OCI-LY7 (cell line): ENCODE data around the gene MAP3K7. TPM values are rescaled to one million over a fixed set of nuclear protein-coding genes. Genes with fewer than 3 reads are reported as not detected.
A peak's percentile ranks its signal among the peaks of the same experiment; 100 is the strongest.

Experiments used
- BruUV-seq: library from RNA; stranded (reverse); fragments of 400-500 nt; replicated peaks from 2 replicates; lab custom pipeline; 2021; lab: Mats Ljungman, UMichigan
- CTCF ChIA-PET: fragments of 300-600 bp; sonication (Branson Sonifier 250); formaldehyde crosslinking; loops from one replicate; lab custom pipeline; 2022; ENCODE audit warnings: antibody characterized with exemption; ENCODE audit not compliant: unreplicated experiment; lab: Charles Lee
- POLR2A ChIA-PET: fragments of 300-600 bp; sonication (Branson Sonifier 250); formaldehyde crosslinking; loops from one replicate; lab custom pipeline; 2022; ENCODE audit warnings: antibody characterized with exemption; lab: Charles Lee
- DNase-seq: peaks from one replicate; pipeline ENCODE4 v3.0.0-alpha.2; 2015; ENCODE audit warnings: low spot score
- H2AFZ ChIP-seq: fragments of 200-600 bp; sonication (generic), shearing (Covaris generic); 2 replicates; pipeline ENCODE4 v1.6.1; 2014; ENCODE audit warnings: mild to moderate bottlenecking, antibody characterized with exemption, low read length, moderate library complexity
- H3K27ac ChIP-seq: fragments of 200-600 bp; sonication (generic); 2 replicates; pipeline ENCODE4 v1.5.1; 2014; ENCODE audit warnings: mixed run types, low read depth, mild to moderate bottlenecking, moderate library complexity, low read length, inconsistent platforms; ENCODE audit not compliant: poor library complexity, severe bottlenecking
- H3K36me3 ChIP-seq: fragments of 200-600 bp; sonication (generic); 2 replicates; pipeline ENCODE4 v1.6.1; 2014; ENCODE audit warnings: mild to moderate bottlenecking, antibody characterized with exemption, low read length, moderate library complexity, mixed read lengths; ENCODE audit not compliant: insufficient read depth
- H3K4me1 ChIP-seq: fragments of 200-600 bp; sonication (generic); 2 replicates; pipeline ENCODE4 v1.5.1; 2014; ENCODE audit warnings: mild to moderate bottlenecking, low read length; ENCODE audit not compliant: insufficient read depth, poor library complexity, severe bottlenecking
- H3K4me2 ChIP-seq: fragments of 200-600 bp; sonication (generic); 2 replicates; pipeline ENCODE4 v1.6.1; 2014; ENCODE audit warnings: mild to moderate bottlenecking, low read length
- H3K4me3 ChIP-seq: fragments of 200-600 bp; sonication (generic); 2 replicates; pipeline ENCODE4 v1.5.1; 2014; ENCODE audit warnings: mild to moderate bottlenecking, low read depth, low read length; ENCODE audit not compliant: poor library complexity, severe bottlenecking
- H3K79me2 ChIP-seq: fragments of 200-600 bp; sonication (generic); 2 replicates; pipeline ENCODE4 v1.6.1; 2016; ENCODE audit warnings: low read depth, mild to moderate bottlenecking, low read length, moderate library complexity, mixed read lengths; ENCODE audit not compliant: insufficient read depth
- H3K9me2 ChIP-seq: fragments of 200-600 bp; sonication (generic); 2 replicates; pipeline ENCODE4 v1.6.1; 2016; ENCODE audit warnings: mild to moderate bottlenecking, low read length, mixed read lengths; ENCODE audit not compliant: insufficient read depth
- H3K9me3 ChIP-seq: fragments of 200-600 bp; sonication (generic); 2 replicates; pipeline ENCODE4 v1.6.1; 2014; ENCODE audit warnings: mild to moderate bottlenecking, mixed run types, low read length, mixed read lengths
- H4K20me1 ChIP-seq: fragments of 200-600 bp; sonication (generic); 2 replicates; pipeline ENCODE4 v1.6.1; 2014; ENCODE audit warnings: mild to moderate bottlenecking, antibody characterized with exemption, low read length, moderate library complexity, mixed read lengths; ENCODE audit not compliant: insufficient read depth
- CTCF ChIP-seq: fragments of 200-600 bp; sonication (generic); conservative IDR thresholded peaks from 2 replicates; pipeline ENCODE4 v1.5.1; 2014; ENCODE audit warnings: mild to moderate bottlenecking, antibody characterized with exemption, low read length, moderate library complexity, mixed read lengths
- EZH2phosphoT487 ChIP-seq: fragments of 200-600 bp; sonication (generic); IDR thresholded peaks from 2 replicates; pipeline ENCODE4 v1.6.1; 2018; ENCODE audit warnings: low read depth, borderline replicate concordance, mild to moderate bottlenecking, mixed run types, antibody characterized with exemption, low read length, moderate library complexity, mixed read lengths
- intact Hi-C: fragments of 100-400 bp; cut with micrococcal nuclease; formaldehyde crosslinking; loops from one replicate; pipeline ENCODE4 v1.10.0; 2022; ENCODE audit not compliant: unreplicated experiment
- total RNA-seq, 2 experiments: library from RNA; depleted of rRNA in 1 of 2; stranded (reverse); fragments of >200 nt in 1 of 2; shearing (Covaris generic) in 1 of 2; gene quantifications; 2 replicates each; pipeline ENCODE4 v1.2.3, GENCODE V29; 2014 to 2022

Gene MAP3K7
- total RNA-seq, 2 experiments from 2014 or later, result 29.5 to 45.7 TPM

GRCh38 chr6:90523779-90524310, 63.0 kb downstream of the MAP3K7 start:
- H3K79me2 ChIP-seq, result no peaks in the 10 kb centered on the region
- CTCF ChIA-PET, result no interaction called here
- no peak overlapping the region for H2AFZ ChIP-seq
- TF ChIP-seq CTCF, result no peak
- no peak for TF ChIP-seq EZH2phosphoT487
- no peaks in the 10 kb centered on the region for H3K9me2 ChIP-seq
- peaks cover 26% of the 10 kb centered on the region for H3K36me3 ChIP-seq
- no peak overlapping the region for H3K4me2 ChIP-seq
- intact Hi-C loops, result no loop called here
- no peaks in the 10 kb centered on the region for H4K20me1 ChIP-seq
- no peaks in the 10 kb centered on the region for H3K9me3 ChIP-seq
- no peak overlapping the region for H3K27ac ChIP-seq
- no peak overlapping the region for H3K4me3 ChIP-seq
- no TSS peak for BruUV-seq
- H3K4me1 ChIP-seq, result no peaks in the 10 kb centered on the region
- DNase-seq, result no peak
- POLR2A ChIA-PET, result interaction anchor here (0.9 kb wide), 1 partner anchor 13 kb away, joined by 3 read pairs; no protein-coding TSS in a partner anchor

DNA sequence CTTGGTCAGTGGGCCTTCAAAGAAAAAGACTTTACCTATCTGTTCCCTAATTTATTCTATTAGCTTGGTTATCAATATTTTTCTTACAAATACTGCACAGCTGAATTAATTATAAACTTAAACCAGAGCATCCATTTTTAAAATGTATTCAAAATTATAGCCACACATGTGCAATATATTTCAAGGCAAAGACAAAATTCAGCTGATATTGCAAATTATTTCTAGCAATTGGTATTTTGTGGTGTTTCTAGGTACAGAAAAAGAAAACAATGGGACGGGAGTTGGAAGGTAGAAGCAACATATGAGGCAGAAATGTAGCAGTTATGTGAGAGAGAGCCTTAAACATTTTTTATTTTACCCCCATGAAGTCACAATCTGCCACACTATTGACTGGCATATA, 64.9 kb downstream of the MAP3K7 start:
- no peak overlapping the region for H3K27ac ChIP-seq
- no peaks in the 10 kb centered on the region for H3K9me3 ChIP-seq
- no peak overlapping the region for H3K4me3 ChIP-seq
- no peaks in the 10 kb centered on the region for H4K20me1 ChIP-seq
- H3K36me3 ChIP-seq, result peaks cover 41% of the 10 kb centered on the region
- no peak for DNase-seq
- no peak overlapping the region for H3K4me2 ChIP-seq
- no peaks in the 10 kb centered on the region for H3K9me2 ChIP-seq
- intact Hi-C loops, result no loop called here
- no peaks in the 10 kb centered on the region for H3K79me2 ChIP-seq
- TF ChIP-seq EZH2phosphoT487 (no peak), CTCF (no peak)
- no TSS peak for BruUV-seq
- ChIA-PET POLR2A (interaction anchor here (1.2 kb wide), 1 partner anchor 12 kb away, joined by 3 read pairs; no protein-coding TSS in a partner anchor), CTCF (no interaction called here)
- no peaks in the 10 kb centered on the region for H3K4me1 ChIP-seq
- no peak overlapping the region for H2AFZ ChIP-seq

DNA sequence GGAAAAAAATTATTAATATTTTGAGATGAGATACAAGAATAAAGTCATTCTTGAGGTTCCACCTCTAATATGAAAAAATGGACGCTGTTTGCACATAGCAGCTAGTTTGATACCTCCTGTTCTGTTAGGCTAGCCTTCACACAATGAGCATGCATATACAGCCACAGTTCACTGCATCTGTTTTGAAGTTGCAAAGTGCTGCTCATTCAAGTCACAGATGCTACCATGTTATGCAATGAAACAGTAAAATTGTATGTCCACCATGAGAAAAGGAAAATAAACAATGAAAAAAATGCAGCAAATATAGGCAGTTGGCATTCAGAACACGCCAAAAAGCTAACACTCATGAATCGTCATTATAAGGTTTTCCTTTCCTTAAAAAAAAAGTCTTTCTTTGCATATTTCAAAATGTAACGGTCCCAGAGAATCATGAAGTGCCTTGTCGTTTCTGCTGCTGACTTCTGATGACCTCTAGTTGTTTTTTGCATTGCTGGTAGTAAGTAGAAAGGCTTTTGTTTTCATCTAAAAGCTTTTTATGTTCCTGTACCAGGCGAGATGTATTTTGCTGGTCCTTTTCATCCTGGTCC, 70.7 kb downstream of the MAP3K7 start:
- Histone ChIP-seq H4K20me1 (no peaks in the 10 kb centered on the region), H3K36me3 (peaks cover 68% of the 10 kb centered on the region), H3K4me3 (no peak overlapping the region), H3K4me2 (no peak overlapping the region), H3K9me3 (no peaks in the 10 kb centered on the region), H3K9me2 (no peaks in the 10 kb centered on the region), H3K79me2 (no peaks in the 10 kb centered on the region), H3K27ac (no peak overlapping the region), H3K4me1 (no peaks in the 10 kb centered on the region), H2AFZ (no peak overlapping the region)
- CTCF ChIA-PET, result no interaction called here
- TF ChIP-seq EZH2phosphoT487 (no peak), CTCF (no peak)
- intact Hi-C loops, result no loop called here
- POLR2A ChIA-PET, result interaction anchor here (0.6 to 1.1 kb wide), 5 partner anchors 10 to 244 kb away, joined by 3 read pairs; no protein-coding TSS in a partner anchor
- BruUV-seq, result TSS peak; percentile 60
- DNase-seq, result no peak
